GM03348 (cell line): ENCODE data around the gene CDC42.

Experiments used
- DNase-seq: peaks from one replicate; pipeline ENCODE4 v3.0.0; 2012; ENCODE audit warnings: low spot score

Gene CDC42

GRCh38 chr1:22037520-22037919, 15.0 kb upstream of the CDC42 start:
- no peak for DNase-seq

- DNase-seq, result no peak
These were observed 14.5 kb upstream of the CDC42 start for GRCh38 chr1:22038036-22038435.

GRCh38 chr1:22039594-22040285, 12.8 kb upstream of the CDC42 start:
- DNase-seq, result peak; percentile 37

GRCh38 chr1:22040286-22040623, 12.3 kb upstream of the CDC42 start:
- DNase-seq, result no peak

GRCh38 chr1:22041505-22041904, 11.0 kb upstream of the CDC42 start:
- DNase-seq, result no peak

GRCh38 chr1:22043198-22043769, 9.2 kb upstream of the CDC42 start:
- DNase-seq, result no peak

GRCh38 chr1:22044690-22045420, 7.7 kb upstream of the CDC42 start:
- DNase-seq, result peak; percentile 43

GRCh38 chr1:22045604-22046228, 6.8 kb upstream of the CDC42 start:
- no peak for DNase-seq

- DNase-seq, result peak; percentile 31
These were observed 3.9 kb upstream of the CDC42 start for GRCh38 chr1:22048351-22049192.

GRCh38 chr1:22050330-22050729, 2.2 kb upstream of the CDC42 start:
- DNase-seq, result no peak

- DNase-seq, result no peak
These were observed 848 bp upstream of the CDC42 start for GRCh38 chr1:22051607-22052114.

- DNase-seq, result peak; percentile 88
These were observed 730 bp downstream of the CDC42 start for GRCh38 chr1:22053017-22053860.

- DNase-seq, result no peak
These were observed 1.6 kb downstream of the CDC42 start for GRCh38 chr1:22053861-22054770.

GRCh38 chr1:22055463-22055862, 3.0 kb downstream of the CDC42 start:
- DNase-seq, result no peak

- DNase-seq, result no peak
These were observed 3.5 kb downstream of the CDC42 start for GRCh38 chr1:22056043-22056442.

- no peak for DNase-seq
These were observed 4.4 kb downstream of the CDC42 start for GRCh38 chr1:22056936-22057335.

- no peak for DNase-seq
These were observed 5.4 kb downstream of the CDC42 start for GRCh38 chr1:22057861-22058260.

- no peak for DNase-seq
These were observed 12.4 kb downstream of the CDC42 start for GRCh38 chr1:22064751-22065402.

- no peak for DNase-seq
These were observed 19.0 kb downstream of the CDC42 start for GRCh38 chr1:22071511-22071910.
